ENCODE results near the gene THADA. TPM values are rescaled to one million over a fixed set of nuclear protein-coding genes. Genes with fewer than 3 reads are reported as not detected.

The THADA gene
- total RNA-seq, 6 donors from 2014 or later, result 23.6 to 57.5 (median 37.3) TPM

DNA sequence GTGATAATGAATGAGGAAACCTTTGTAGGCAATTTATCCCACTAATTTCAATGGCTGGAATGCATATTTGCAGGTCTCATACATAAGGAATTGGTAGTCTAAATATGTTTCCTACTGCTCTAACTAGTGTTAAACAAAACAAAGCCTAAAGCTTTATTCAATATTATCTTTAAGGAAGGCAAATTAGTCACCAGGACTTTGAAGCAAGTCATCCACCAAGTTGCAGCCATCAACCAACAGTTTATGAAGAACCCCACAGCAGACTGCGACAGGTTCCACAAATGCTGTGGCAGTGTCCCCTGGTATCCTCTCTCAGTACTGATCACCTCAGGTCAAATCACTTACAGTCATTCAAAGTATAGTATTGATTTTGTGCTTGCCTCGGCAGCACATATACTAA is 187.9 kb downstream of the THADA start:
- Histone ChIP-seq H3K27ac (peak overlapping the region in 3 of 4 donors; percentile 36 to 58 (median 37)), H3K4me3 (no peak overlapping the region), H3K4me1 (peaks cover 0 to 13% (median 4%) of the 10 kb centered on the region in 4 donors), H3K27me3 (no peaks in the 10 kb centered on the region), H3K9me3 (no peaks in the 10 kb centered on the region), H3K36me3 (no peaks in the 10 kb centered on the region)
- ATAC-seq (ENCODE audit: low FRiP score in 2 of 2), result peak in 1 of 2 donors; percentile 41
- TF ChIP-seq POLR2A (IDR thresholded peaks at IDR 0.05) (no peak), EP300 (IDR thresholded peaks at IDR 0.05) (no peak), POLR2AphosphoS5 (IDR thresholded peaks at IDR 0.05) (no peak)
- TF ChIP-seq, protein P1, sequence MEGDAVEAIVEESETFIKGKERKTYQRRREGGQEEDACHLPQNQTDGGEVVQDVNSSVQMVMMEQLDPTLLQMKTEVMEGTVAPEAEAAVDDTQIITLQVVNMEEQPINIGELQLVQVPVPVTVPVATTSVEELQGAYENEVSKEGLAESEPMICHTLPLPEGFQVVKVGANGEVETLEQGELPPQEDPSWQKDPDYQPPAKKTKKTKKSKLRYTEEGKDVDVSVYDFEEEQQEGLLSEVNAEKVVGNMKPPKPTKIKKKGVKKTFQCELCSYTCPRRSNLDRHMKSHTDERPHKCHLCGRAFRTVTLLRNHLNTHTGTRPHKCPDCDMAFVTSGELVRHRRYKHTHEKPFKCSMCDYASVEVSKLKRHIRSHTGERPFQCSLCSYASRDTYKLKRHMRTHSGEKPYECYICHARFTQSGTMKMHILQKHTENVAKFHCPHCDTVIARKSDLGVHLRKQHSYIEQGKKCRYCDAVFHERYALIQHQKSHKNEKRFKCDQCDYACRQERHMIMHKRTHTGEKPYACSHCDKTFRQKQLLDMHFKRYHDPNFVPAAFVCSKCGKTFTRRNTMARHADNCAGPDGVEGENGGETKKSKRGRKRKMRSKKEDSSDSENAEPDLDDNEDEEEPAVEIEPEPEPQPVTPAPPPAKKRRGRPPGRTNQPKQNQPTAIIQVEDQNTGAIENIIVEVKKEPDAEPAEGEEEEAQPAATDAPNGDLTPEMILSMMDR (IDR thresholded peaks at IDR 0.05), result no peak
- 70 to 77% methylated on average over 2 of the region's 2 CpGs for WGBS, 2 donors
- no peak for DNase-seq

DNA sequence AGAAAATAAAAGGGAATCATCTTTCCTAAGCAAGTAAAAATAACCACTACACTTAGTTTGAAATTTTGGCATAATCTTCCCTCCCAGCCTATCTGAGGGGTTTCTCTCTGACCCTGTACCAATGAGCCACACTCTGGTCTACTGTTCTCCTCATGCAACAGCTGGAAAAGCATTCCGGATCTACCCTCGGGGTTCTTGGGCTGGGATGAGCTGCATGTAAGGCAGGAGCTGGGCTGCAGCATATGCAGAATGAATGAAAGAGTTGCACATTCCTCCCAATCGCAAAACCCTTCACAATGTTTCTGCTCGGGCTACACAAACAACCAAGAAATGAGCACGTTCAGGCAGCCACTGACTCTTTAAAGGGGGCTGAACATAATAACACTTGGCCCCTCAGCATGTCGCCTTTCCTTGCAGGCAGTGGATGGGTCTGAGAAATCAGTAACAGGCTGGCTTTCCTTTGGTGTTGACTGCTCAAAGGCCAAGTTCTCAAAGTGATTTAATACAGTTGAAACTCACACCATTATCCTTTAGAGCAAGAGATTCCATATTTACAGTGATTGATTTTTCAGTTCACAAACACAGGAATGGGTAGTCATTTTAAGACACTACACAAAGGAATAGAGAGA is 189.1 kb downstream of the THADA start:
- whole genome bisulfite sequencing, 2 donors, result 74 to 90% methylated on average over 6 of the region's 6 CpGs
- no peak overlapping the region for H3K4me3 ChIP-seq
- TF ChIP-seq, protein P1 (IDR thresholded peaks at IDR 0.05), result no peak
- TF ChIP-seq POLR2AphosphoS5 (IDR thresholded peaks at IDR 0.05) (no peak), EP300 (IDR thresholded peaks at IDR 0.05) (no peak), POLR2A (IDR thresholded peaks at IDR 0.05) (no peak)
- H3K27ac ChIP-seq, result no peak overlapping the region
- H3K36me3 ChIP-seq, result no peaks in the 10 kb centered on the region
- H3K4me1 ChIP-seq, result peaks cover 0 to 11% (median 4%) of the 10 kb centered on the region in 4 donors
- ATAC-seq (ENCODE audit: low FRiP score in 2 of 2), result no peak
- H3K27me3 ChIP-seq, result no peaks in the 10 kb centered on the region
- no peak for DNase-seq
- H3K9me3 ChIP-seq, result no peaks in the 10 kb centered on the region

DNA sequence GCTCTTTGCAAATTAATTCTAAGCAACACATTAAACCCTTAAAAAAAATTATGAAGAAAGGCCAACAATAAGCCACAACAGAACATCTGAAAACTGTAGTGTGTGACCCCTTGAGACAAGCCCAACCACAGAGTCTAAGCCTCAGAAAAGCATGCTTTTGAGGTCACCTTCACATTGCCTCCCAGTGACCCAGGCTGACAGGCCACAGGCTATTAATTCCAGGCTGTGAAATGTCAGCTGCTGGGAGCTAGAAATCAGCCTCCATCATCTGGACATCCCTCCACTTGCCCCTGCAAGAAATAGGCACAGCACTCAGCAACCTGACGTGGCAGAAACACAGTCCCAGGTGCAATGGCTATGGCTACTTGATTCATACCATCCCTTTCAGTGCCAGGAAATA is 190.0 kb downstream of the THADA start:
- no peak for DNase-seq
- H3K36me3 ChIP-seq, result no peaks in the 10 kb centered on the region
- no peaks in the 10 kb centered on the region for H3K27me3 ChIP-seq
- H3K4me1 ChIP-seq, result peaks cover 0 to 7% (median 4%) of the 10 kb centered on the region in 4 donors
- no peak overlapping the region for H3K4me3 ChIP-seq
- TF ChIP-seq, protein P1 (IDR thresholded peaks at IDR 0.05), result no peak
- TF ChIP-seq POLR2A (IDR thresholded peaks at IDR 0.05) (no peak), EP300 (IDR thresholded peaks at IDR 0.05) (no peak)
- ATAC-seq (ENCODE audit: low FRiP score in 2 of 2), result no peak
- no peaks in the 10 kb centered on the region for H3K9me3 ChIP-seq
- no peak overlapping the region for H3K27ac ChIP-seq
- WGBS, 2 donors, result 85 to 89% methylated on average over 1 of the region's 1 CpG

DNA sequence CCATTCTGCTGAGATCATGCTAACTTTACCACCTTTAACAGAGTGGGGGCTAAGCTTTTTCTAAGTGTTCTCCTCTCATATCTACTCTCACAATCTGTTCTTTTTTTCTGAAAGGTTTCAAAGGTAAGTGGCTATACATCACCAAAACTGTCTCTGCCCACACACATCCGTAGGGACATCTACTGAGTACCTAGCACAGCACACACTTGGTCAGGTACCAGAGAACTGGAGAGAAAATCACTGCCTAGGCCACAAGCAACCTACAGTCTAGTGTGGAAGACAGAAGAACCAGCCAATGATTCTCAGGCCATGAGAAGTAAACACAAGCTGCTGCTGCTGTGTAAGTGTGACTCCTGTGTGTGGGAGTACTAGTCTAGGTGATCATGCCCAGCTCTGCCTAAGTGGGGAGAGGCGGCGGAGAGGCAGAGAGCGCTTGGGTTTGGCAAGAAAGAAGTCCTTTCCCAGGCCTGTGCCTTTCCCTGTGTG is 193.3 kb downstream of the THADA start:
- Histone ChIP-seq H3K9me3 (no peaks in the 10 kb centered on the region), H3K27me3 (no peaks in the 10 kb centered on the region), H3K36me3 (no peaks in the 10 kb centered on the region), H3K27ac (no peak overlapping the region), H3K4me3 (no peak overlapping the region), H3K4me1 (peaks cover 4 to 9% (median 8%) of the 10 kb centered on the region in 4 donors)
- ATAC-seq (ENCODE audit: low FRiP score in 2 of 2) (no peak), DNase-seq (no peak)
- 91 to 95% methylated on average over 4 of the region's 4 CpGs for WGBS, 2 donors
- TF ChIP-seq POLR2A (IDR thresholded peaks at IDR 0.05) (no peak), EP300 (IDR thresholded peaks at IDR 0.05) (no peak), POLR2AphosphoS5 (IDR thresholded peaks at IDR 0.05) (no peak)
- TF ChIP-seq, protein P1 (IDR thresholded peaks at IDR 0.05), result no peak

DNA sequence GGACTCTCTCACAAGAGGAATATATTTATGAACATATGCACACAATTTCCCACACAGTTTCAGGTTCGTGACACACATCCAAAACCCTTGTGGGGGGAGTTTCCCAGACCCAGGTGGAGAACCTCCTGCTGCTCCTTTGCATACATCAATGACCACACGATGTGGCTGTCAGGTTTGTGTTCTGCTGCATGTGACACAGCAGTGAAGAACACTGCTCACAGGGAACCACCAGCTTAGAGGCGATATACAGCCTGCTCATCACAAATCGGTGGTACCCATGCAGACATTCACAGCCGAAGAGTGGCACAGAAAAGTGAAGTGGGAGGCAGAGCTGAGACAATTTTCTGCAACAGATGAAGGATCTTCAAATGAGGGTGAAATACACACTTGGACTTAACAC is 193.8 kb downstream of the THADA start:
- TF ChIP-seq POLR2AphosphoS5 (IDR thresholded peaks at IDR 0.05), result no peak
- TF ChIP-seq POLR2A (IDR thresholded peaks at IDR 0.05), result no peak
- TF ChIP-seq, protein P1 (IDR thresholded peaks at IDR 0.05), result no peak
- TF ChIP-seq EP300 (IDR thresholded peaks at IDR 0.05), result no peak
- 70 to 92% methylated on average over 5 of the region's 5 CpGs for WGBS, 2 donors
- Histone ChIP-seq H3K27ac (no peak overlapping the region), H3K36me3 (no peaks in the 10 kb centered on the region), H3K27me3 (no peaks in the 10 kb centered on the region), H3K4me3 (no peak overlapping the region), H3K4me1 (peaks cover 4 to 9% (median 7%) of the 10 kb centered on the region in 4 donors), H3K9me3 (no peaks in the 10 kb centered on the region)
- no peak for DNase-seq
- no peak for ATAC-seq (ENCODE audit: low FRiP score in 2 of 2)

Measured in upper lobe of left lung (tissue), 6 donors.